Stimulated activated CD4-positive, alpha-beta T cell treated with anti-CD3 and anti-CD28 coated beads, Interleukin-15, amount 100 ng/mL, for 48 hours (primary cell): ENCODE data around the gene PHC1.
A peak's percentile ranks its signal among the peaks of the same experiment; 100 is the strongest.
"Not testable (repeated sequence)": the region's sequence is repeated elsewhere in the genome, so short reads cannot be mapped to it uniquely, and the experiment has no call there.

Source experiments
- DNase-seq, 2 donors: peaks; one replicate each; pipeline ENCODE4 v3.0.0-alpha.2; 2020; ENCODE audit warnings: low read depth in 2 of 2

PHC1 gene

DNA sequence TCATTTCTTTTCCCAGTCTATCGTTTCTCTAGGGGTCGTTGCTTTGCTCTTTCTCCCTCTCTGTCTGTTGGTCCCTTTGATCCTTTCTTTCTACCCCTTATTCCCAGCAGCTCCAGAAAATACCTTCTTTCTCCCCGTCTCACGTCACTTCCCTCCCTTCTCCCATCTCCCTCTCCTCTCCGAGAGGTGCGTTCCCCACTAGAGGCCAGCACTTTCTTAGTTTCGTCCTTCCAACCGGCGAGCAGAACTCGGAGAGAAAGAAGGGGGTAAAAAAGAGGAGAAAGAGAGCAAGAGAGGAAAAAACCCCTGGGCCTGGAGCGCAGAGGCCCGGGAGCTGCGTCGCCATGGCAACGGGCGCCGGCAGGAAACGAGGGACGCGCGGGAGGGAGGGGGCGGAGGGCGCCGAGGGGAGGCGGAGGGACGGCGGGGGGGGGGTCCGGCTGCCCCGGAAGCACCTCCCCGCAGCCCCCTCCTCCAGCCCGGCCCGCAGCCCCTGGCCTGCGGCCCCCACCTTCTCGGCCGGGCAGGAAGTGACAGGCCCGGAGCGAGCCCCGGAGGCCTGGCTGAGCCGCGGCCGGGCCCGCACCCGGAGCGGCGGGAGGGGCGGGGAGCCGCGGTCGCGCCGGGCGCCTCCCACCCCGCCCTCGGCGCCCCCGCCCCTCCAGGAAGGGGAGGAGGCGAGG, at the start of gene PHC1:
TSS of gene PHC1 (plus strand) at position 477 of the 683 bp plus-strand sequence. CDS start 3,169 bp downstream, outside the sequence.
- peak; percentile 38 to 56 for DNase-seq

GRCh38 chr12:8866429-8866828, 47.9 kb upstream of the PHC1 start:
- DNase-seq: no peak

DNA sequence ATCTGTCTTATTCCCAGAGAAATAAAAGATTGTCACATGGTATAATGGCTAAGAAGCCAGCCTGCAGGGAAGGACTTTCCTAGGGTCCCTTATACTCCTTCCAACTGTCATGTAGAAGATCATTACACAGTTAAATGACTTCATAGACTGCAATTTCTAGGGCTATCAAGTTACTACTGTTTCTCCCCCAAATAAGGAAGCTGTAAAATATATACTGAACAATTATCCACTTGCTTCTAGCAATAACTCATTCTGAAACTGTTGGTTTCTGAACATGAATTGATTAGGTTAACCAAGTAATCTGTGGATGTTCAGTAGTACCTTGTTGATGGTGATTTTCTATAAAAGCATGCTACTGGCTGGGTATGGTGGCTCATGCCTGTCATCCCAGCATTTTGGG, 47.3 kb upstream of the PHC1 start:
- no peak for DNase-seq

DNA sequence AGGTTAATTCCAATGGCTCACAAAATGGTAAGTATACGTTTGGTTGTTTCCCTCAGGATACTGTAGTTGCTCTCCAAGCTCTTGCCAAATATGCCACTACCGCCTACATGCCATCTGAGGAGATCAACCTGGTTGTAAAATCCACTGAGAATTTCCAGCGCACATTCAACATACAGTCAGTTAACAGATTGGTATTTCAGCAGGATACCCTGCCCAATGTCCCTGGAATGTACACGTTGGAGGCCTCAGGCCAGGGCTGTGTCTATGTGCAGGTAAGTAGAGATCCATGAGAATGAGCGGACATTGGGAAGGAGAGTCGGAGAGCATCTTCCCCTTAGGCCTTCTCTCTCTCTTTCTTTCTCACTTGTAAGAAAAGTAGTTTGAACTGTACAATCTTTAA, 46.5 kb upstream of the PHC1 start:
- DNase-seq: no peak

DNA sequence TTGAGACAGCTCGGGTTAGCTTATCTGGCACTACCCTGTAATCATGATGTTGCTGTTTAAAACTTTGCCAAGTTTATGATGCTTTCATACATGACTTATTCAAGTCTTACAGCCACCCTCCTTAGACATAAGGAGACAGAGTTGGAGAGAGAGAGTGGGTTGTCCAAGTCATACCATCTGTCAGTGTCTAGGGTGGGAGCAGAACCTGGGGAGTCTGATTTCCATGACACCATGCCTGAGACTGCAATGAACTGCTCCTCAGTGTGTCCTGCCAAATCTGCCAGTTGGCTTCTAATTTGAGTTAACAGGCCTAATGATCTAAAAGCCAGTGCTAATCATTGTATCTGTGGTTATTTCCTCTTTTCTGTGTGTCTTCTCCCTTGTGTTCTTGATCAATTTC, 43.7 kb upstream of the PHC1 start:
- DNase-seq: no peak

GRCh38 chr12:8871068-8871467, 43.2 kb upstream of the PHC1 start:
- DNase-seq: no peak

DNA sequence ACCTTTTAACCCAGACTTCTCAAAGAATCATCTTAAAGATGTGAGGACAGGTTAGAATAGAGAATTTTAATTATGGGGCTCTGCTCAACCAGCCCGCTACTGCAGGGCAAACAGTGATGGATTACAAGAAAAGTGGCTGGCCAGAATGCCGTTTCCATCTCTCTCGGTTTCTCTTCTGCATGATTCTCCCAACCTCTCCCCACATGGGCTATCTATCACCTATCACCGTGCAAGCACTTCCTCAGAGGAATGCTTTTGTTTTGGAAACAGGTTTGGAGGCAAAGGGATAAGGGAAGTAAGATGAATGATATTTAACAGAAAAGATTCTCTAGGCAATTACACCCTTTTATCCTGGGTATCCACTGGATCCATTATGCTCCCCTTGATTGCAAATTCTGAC, 37.4 kb upstream of the PHC1 start:
- DNase-seq: no peak

DNA sequence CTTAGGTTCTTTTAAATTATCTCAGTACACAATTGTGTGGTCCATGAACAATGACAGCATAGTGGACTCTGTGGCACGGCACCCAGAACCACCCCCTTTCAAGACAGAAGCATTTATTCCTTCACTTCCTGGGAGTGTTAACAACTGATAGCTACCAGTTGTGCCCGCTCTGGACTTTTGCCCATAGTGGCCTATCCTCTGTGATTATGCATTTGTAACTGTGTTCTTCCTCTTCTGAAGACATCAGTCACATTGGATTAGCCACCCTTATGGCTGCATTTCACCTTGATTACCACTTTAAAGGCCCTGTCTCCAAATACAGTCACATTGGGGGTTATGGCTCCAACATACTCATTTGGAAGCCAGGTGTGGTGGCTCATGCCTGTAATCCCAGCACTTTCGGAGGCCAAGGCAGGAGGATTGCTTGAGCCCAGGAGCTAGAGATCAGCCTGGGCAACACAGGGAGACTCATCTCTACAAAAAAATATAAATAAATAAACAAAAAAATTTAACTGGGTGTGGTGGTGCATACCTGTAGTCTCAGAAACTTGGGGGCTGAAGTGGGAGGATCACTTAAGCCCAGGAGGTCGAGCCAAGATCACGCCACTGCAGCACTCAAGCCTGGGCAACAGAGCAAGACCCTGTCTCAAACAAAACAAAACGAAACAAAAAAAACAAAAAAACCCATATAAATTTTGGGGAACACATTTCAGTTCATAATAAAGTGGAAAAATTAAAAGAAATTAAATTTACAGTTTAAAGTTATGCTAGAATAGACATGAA, 27.6 kb upstream of the PHC1 start:
- DNase-seq: no peak

DNA sequence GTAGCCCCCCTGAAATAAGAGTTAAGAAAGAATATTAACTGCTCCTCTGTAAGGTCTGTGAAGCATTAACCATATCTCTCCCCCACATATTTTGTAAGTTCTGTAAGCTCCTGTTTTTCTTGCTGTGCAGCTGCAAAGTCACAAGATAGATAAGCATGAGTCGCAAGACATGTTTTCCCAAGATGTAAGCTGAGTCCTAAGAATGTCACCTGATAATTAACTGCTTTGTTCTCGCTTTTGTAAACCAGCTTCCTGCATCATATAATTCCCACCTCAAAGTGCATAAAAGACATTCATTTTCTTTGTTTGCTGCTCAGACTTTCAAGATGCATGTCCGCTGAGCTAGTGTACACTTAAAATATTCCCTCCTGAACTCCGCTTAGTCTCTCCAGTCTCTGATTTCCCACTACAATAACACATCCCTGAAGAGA, 27.0 kb upstream of the PHC1 start:
- no peak for DNase-seq

DNA sequence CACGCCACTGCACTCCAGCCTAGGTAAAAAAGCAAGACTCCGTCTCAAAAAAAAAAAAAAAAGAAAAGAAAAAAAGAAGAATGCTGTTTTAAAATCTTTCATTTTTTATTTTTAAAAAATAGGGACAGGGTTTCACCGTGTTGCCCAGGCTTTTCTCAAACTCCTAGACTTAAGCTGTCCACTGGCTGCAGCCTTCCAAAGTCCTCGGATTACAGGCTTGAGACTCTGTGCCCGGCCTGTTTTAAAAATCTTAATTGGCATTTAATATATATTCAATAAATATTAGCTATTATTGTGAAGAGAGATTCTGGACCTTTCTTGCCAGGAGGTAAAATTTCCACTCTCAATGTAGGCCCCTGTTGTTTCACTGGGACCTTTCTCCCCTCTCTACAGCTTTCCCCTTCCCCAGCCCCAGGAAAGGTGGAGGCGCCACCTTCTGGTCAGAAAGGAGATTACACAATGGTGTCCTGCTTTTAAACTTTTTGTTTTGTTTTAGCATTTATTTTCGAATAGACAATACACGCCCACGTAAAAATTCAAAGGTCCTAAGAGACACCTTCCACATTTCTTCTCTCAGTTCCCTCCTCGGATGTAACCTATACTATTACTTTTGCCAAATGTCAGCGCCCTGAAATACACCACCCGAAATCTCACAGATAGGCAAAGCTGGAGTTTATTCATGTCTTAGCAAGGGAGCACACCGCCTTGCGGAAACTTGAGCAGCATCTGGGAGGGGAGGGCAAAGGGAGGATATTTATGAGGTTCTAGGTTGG, 23.8 kb upstream of the PHC1 start:
- DNase-seq: peak in 1 of 2 donors; percentile 60

DNA sequence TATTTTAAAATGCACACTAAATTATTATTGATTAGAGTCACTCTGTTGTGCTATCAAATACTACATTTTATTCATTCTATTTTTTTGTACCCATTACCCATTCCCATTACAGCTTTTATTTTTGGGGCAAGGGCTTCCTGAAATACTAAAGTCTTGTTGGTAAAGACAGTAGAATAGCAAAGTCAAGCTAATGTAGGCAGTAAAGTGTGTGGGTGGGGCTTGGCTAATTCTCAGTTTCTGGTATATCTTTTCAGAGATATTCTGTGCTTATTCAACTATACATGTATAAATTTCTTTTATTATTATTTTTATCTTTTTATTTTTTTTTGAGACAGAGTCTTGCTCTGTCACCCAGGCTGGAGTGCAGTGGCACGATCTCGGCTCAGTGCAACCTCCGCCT, 22.3 kb upstream of the PHC1 start:
- no peak for DNase-seq

GRCh38 chr12:8894378-8894777, 19.9 kb upstream of the PHC1 start:
- no peak for DNase-seq

DNA sequence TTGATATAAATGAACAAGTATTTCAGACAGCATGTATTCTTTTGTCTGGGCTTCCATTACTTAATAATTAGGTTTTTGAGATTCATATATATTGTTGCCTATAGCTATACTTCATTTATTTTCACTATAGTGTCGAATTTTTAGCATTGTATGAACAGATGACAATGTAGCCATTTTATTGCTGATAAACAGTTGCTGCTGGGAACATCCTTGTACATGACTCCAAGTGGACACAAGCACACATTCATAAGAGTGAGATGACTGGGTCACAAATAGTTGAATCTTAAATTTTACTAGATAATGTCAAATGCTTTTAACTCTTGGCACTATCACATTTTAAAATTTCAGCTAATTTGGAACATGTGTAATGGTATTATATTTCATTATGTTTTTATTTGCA, 19.3 kb upstream of the PHC1 start:
- no peak for DNase-seq

DNA sequence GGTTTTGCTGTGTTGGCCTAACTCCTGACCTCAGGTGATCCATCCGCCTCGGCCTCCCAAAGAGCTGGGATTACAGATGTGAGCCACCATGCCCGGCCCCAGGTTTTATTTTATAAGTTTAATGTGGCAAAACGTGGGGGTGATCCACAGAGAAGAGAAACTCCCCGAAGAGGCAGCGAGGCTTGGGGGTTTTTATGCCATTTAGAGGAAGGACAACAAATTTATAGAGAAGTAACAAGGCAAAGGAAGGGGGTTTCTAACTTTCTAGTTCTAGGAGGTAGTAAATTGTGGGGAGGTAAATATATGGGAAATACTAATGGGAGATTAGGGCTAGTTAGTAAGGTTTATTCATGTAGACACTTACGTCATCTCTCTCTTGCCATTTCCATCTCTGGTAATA, 17.2 kb upstream of the PHC1 start:
- DNase-seq: no peak

- no peak for DNase-seq
These were observed 14.5 kb upstream of the PHC1 start for GRCh38 chr12:8899830-8900229.

DNA sequence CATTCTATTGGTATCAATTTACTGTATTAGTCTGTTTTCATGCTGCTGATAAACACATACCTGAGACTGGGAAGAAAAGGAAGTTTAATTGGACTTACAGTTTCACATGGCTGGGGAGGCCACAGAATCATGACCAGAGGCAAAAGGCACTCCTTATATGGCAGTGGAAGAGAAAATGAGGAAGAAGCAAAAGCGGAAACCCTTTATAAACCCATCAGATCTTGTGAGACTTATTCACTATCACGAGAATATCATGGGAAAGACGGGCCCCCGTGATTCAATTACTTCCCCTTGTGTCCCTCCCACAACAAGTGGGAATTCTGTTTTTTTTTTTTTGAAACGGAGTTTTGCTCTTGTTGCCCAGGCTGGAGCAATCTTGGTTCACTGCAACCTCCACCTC, 11.6 kb upstream of the PHC1 start:
- not testable (repeated sequence) for DNase-seq

GRCh38 chr12:8903646-8904045, 10.7 kb upstream of the PHC1 start:
- DNase-seq: no peak

GRCh38 chr12:8904665-8905064, 9.6 kb upstream of the PHC1 start:
- DNase-seq: no peak

DNA sequence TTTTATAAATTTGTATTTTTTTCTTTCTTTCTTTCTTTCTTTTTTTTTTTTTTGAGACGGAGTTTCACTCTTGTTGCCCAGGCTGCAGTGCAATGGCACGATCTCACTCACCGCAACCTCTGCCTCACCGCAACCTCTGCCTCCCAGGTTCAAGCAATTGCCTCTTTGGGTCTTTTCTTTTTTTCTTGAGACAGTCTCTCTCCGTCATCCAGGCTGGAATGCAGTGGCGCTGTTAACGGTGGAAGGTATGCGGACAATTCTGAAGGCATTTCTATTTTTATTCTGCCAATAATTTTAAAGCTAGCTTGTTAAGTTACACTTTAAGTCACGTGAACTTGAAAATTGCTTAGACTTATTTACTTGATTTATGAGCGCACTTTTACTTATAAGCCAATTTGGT, 8.8 kb upstream of the PHC1 start:
- DNase-seq: no peak

- DNase-seq: no peak
These were observed 7.8 kb upstream of the PHC1 start for GRCh38 chr12:8906266-8907180.

GRCh38 chr12:8907513-8907912, 6.8 kb upstream of the PHC1 start:
- DNase-seq: no peak

DNA sequence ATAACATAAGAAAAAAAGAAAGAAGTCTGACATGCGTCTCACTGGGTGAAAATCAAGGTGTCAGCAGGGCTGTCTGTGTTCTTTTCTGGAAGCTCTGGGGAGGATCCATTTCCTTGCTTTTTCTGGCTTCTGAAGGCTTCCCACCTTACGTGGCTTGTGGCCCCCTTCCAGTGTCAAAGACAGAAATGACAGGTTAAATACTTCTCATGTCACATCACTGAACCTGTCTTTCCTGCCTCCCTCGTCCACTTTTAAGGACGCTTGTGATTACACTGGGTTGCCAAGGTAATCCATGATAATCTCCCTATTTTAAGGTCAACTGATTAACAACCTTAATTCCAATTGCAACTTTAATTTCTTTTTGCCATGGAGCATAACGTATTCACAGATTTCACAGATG, 4.6 kb upstream of the PHC1 start:
- no peak for DNase-seq
